Lung (tissue), 12 donors: ENCODE measurements around the gene IGSF21. TPM values are rescaled to one million over a fixed set of nuclear protein-coding genes. Genes with fewer than 3 reads are reported as not detected.

ENCODE experiments used
- ATAC-seq: fragments of 200-7000 bp; cut with Tn5 transposase; one replicate; pipeline ENCODE4 v1.9.1; 2020; ENCODE audit warnings: moderate number of reproducible peaks; ENCODE audit not compliant: insufficient read depth, low FRiP score
- DNase-seq, 3 donors: peaks; one replicate each; pipeline ENCODE4 v3.0.0-alpha.2; 2013 to 2017
- H3K27ac ChIP-seq, 2 donors: one replicate each; pipeline ENCODE4 v1.5.1; 2013; ENCODE audit warnings: mild to moderate bottlenecking in 2 of 2, moderate library complexity in 2 of 2, control low read depth in 1 of 2, inconsistent platforms in 1 of 2, low read depth in 1 of 2, low read length in 1 of 2
- H3K27me3 ChIP-seq, 3 donors: one replicate each; pipeline ENCODE4 v1.5.1; 2013; ENCODE audit warnings: low read length in 2 of 3; ENCODE audit not compliant: control insufficient read depth in 3 of 3, insufficient read depth in 3 of 3
- H3K36me3 ChIP-seq, 4 donors: one replicate each; pipeline ENCODE4 v1.5.1; 2013; ENCODE audit warnings: low read length in 4 of 4, mild to moderate bottlenecking in 1 of 4, moderate library complexity in 1 of 4; ENCODE audit not compliant: control insufficient read depth in 4 of 4, insufficient read depth in 4 of 4
- H3K4me1 ChIP-seq, 5 donors: one replicate each; pipeline ENCODE4 v1.5.1; 2013; ENCODE audit warnings: low read length in 5 of 5, mild to moderate bottlenecking in 2 of 5, moderate library complexity in 1 of 5; ENCODE audit not compliant: control insufficient read depth in 5 of 5, insufficient read depth in 5 of 5
- H3K4me3 ChIP-seq: one replicate; pipeline ENCODE4 v1.5.1; 2013; ENCODE audit warnings: mild to moderate bottlenecking, control low read depth, moderate library complexity
- H3K9ac ChIP-seq, 2 donors: one replicate each; pipeline ENCODE4 v1.5.1; 2013; ENCODE audit warnings: low read length in 2 of 2, control low read depth in 1 of 2; ENCODE audit not compliant: insufficient read depth in 1 of 2
- H3K9me3 ChIP-seq, 4 donors: one replicate each; pipeline ENCODE4 v1.5.1; 2013; ENCODE audit warnings: low read length in 3 of 4, mild to moderate bottlenecking in 1 of 4, moderate library complexity in 1 of 4; ENCODE audit not compliant: control insufficient read depth in 4 of 4, insufficient read depth in 3 of 4
- WGBS, 2 donors: extraction: QIAGEN DNeasy Blood & Tissue Kit; methylation state at CpG; one replicate each; pipeline ENCODE4 v1.1.7; 2013; 5-methylcytosine and 5-hydroxymethylcytosine counted together
- polyA plus RNA-seq, 2 donors: library from polyadenylated mRNA; stranded (reverse); fragments of 200-250 nt; gene quantifications; one replicate each; pipeline ENCODE4 v1.2.1, GENCODE V29; 2013
- total RNA-seq, 2 donors: library from RNA; depleted of rRNA in 1 of 2; stranded (reverse); fragments of >200 nt in 1 of 2; gene quantifications; one replicate each; pipeline ENCODE4 v1.2.1, GENCODE V29; 2014 to 2021
- TF ChIP-seq, protein P1 (sequence below): IDR thresholded peaks from 2 replicates; pipeline ENCODE4 v1.5.1; 2012; ENCODE audit warnings: mild to moderate bottlenecking; ENCODE audit errors: control extremely low read depth, extremely low read depth
- donor health status: control.
- donor health status: control.
- donor health status: Bipolar disorder and iron deficiency.
- donor health status: healthy.
- donor health status: DM: yes; HTN: yes; CAD: no.

Gene IGSF21
- total and polyA plus RNA-seq, 4 donors = 0.18 to 2.6 (median 0.62) TPM

DNA sequence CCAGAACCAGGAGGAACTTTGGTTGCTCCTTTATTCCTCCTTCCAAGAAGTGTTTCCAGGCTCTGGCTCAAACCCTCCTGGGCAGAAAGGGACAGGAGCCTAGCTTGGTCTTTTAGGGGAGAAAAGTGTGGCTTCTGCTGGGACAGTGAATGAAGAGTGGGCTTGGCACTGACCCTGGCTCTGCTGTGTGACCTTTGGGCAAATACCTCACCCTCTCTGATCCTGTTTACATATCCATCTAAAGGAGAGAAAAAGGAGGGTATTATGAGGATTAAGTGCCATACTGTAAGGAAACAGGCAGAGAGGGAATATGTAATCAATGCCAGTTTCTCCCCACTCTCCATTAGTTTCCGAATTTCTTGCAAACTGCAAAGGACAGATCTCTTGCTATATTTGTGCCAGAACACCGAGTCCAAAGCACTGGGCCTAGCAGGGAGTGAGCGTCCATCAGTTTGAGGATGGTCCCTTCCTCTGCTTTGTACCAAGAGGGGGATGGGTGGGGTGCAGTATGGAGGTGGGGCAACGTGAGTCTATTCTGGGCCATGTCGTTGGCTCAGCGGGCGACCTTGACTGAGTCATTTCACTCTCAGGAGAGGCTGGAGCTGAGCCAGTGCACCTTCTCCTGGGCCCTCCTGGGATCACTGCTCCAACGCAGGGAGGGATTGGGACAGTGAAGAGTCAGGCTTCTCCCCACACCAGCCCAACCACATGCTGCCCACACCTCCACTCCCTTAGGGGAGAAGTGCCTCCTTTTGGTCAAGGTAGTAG is 38.4 kb downstream of the IGSF21 start:
- peaks cover 0 to 2% (median 0%) of the 10 kb centered on the region in 4 donors for H3K9me3 ChIP-seq
- no peaks in the 10 kb centered on the region for H3K36me3 ChIP-seq
- H3K4me3 ChIP-seq = no peak overlapping the region
- DNase-seq (no peak), ATAC-seq (no peak)
- 68 to 73% methylated on average over 8 of the region's 8 CpGs for WGBS, 2 donors
- H3K27ac ChIP-seq = no peak overlapping the region
- H3K27me3 ChIP-seq = peaks cover 0 to 9% (median 0%) of the 10 kb centered on the region in 3 donors
- no peak overlapping the region for H3K9ac ChIP-seq
- no peaks in the 10 kb centered on the region for H3K4me1 ChIP-seq
- TF ChIP-seq, protein P1, sequence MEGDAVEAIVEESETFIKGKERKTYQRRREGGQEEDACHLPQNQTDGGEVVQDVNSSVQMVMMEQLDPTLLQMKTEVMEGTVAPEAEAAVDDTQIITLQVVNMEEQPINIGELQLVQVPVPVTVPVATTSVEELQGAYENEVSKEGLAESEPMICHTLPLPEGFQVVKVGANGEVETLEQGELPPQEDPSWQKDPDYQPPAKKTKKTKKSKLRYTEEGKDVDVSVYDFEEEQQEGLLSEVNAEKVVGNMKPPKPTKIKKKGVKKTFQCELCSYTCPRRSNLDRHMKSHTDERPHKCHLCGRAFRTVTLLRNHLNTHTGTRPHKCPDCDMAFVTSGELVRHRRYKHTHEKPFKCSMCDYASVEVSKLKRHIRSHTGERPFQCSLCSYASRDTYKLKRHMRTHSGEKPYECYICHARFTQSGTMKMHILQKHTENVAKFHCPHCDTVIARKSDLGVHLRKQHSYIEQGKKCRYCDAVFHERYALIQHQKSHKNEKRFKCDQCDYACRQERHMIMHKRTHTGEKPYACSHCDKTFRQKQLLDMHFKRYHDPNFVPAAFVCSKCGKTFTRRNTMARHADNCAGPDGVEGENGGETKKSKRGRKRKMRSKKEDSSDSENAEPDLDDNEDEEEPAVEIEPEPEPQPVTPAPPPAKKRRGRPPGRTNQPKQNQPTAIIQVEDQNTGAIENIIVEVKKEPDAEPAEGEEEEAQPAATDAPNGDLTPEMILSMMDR = no peak

DNA sequence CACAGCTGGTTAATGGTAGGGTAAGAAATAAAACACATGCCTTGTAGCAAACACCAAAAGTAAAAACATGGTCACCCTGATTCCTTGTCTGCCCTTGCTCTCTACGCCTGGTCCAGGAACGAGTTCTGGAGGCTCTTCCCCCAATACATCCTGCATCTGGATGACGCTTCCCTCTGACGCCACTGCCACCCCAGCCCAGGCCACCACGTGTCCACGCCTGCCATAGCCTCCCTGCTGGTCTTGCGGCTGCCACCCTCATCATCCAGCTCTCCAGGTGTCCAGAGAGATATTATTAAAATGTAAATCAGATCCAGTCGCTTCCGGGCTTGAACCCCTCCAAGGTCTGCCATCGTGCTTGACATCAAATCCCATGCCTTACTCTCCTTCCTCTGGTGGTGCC is 39.3 kb downstream of the IGSF21 start:
- WGBS, 2 donors = 77% methylated on average over 10 of the region's 10 CpGs
- Histone ChIP-seq H3K36me3 (no peaks in the 10 kb centered on the region), H3K4me1 (no peaks in the 10 kb centered on the region), H3K4me3 (no peak overlapping the region), H3K9me3 (peaks cover 0 to 3% (median 0%) of the 10 kb centered on the region in 4 donors), H3K9ac (no peak overlapping the region), H3K27ac (no peak overlapping the region), H3K27me3 (peaks cover 0 to 9% (median 0%) of the 10 kb centered on the region in 3 donors)
- DNase-seq = no peak
- ATAC-seq = no peak
- TF ChIP-seq, protein P1 = no peak

DNA sequence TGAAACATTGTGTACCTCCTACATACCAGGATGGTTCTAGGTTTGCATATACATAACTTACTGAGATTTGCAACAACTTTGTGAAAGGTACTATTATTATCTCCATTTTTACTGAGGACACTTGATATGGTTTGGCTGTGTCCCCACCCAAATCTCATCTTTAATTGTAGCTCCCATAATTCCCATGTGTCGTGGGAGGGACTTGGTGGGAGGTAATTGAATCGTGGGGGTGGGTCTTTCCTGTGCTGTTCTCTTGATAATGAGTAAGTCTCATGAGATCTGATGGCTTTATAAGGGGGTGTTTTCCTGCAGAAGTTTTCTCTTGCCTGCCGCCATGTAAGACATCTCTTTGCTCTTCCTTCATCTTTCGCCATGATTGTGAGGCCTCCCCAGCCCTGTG is 40.1 kb downstream of the IGSF21 start:
- no peak overlapping the region for H3K4me3 ChIP-seq
- H3K27me3 ChIP-seq = peaks cover 0 to 9% (median 0%) of the 10 kb centered on the region in 3 donors
- no peak for ATAC-seq
- H3K9ac ChIP-seq = no peak overlapping the region
- no peaks in the 10 kb centered on the region for H3K4me1 ChIP-seq
- no peaks in the 10 kb centered on the region for H3K36me3 ChIP-seq
- TF ChIP-seq, protein P1 = no peak
- WGBS, 2 donors = 73 to 83% methylated on average over 4 of the region's 4 CpGs
- peaks cover 0 to 3% (median 0%) of the 10 kb centered on the region in 4 donors for H3K9me3 ChIP-seq
- H3K27ac ChIP-seq = no peak overlapping the region
- DNase-seq = no peak
